Naive thymus-derived CD8-positive, alpha-beta T cell (primary cell): ENCODE results near the gene C16orf96. TPM values are rescaled to one million over a fixed set of nuclear protein-coding genes. Genes with fewer than 3 reads are reported as not detected.
A peak's percentile ranks its signal among the peaks of the same experiment; 100 is the strongest.

Experiments used
- ATAC-seq, 2 donors: fragments of 150-1000 bp; cut with Tn5 transposase in 1 of 2; sonication (Bioruptor Pico), chemical (Tn5 transposase) in 1 of 2; 1 replicate in 1 of 2; 2 replicates in 1 of 2; pipeline ENCODE4 v1.10.0; 2021; ENCODE audit warnings: mild to moderate bottlenecking in 2 of 2, moderate library complexity in 2 of 2
- POLR2A ChIA-PET: fragments of 350-600 bp; sonication (Branson Sonifier 250); formaldehyde crosslinking; loops from one replicate; lab custom pipeline; 2021; ENCODE audit warnings: antibody characterized with exemption; lab: Charles Lee
- DNase-seq, 10 donors: peaks; one replicate each; pipeline versions ENCODE4 v3.0.0 to v3.0.0-alpha.2; 2020 to 2022
- H3K27ac Mint-ChIP-seq, 10 donors: one replicate each; pipeline ENCODE4 v1.8.0; 2020 to 2022; ENCODE audit warnings: mild to moderate bottlenecking in 10 of 10, mixed read lengths in 10 of 10, moderate library complexity in 4 of 10, inconsistent platforms in 1 of 10
- H3K27me3 Mint-ChIP-seq, 5 donors: one replicate each; pipeline ENCODE4 v1.8.0; 2021 to 2022; ENCODE audit warnings: mixed read lengths in 5 of 5
- H3K36me3 Mint-ChIP-seq, 3 donors: one replicate each; pipeline ENCODE4 v1.8.0; 2020 to 2022; ENCODE audit warnings: mixed read lengths in 3 of 3, mild to moderate bottlenecking in 2 of 3, inconsistent platforms in 1 of 3
- H3K4me1 Mint-ChIP-seq, 4 donors: one replicate each; pipeline ENCODE4 v1.8.0; 2021 to 2022; ENCODE audit warnings: mixed read lengths in 4 of 4
- H3K4me3 Mint-ChIP-seq, 10 donors: one replicate each; pipeline ENCODE4 v1.8.0; 2020 to 2022; ENCODE audit warnings: mild to moderate bottlenecking in 10 of 10, mixed read lengths in 10 of 10, moderate library complexity in 6 of 10, inconsistent platforms in 1 of 10
- H3K9me3 Mint-ChIP-seq, 9 donors: one replicate each; pipeline ENCODE4 v1.8.0; 2020 to 2022; ENCODE audit warnings: mixed read lengths in 9 of 9, mild to moderate bottlenecking in 3 of 9, inconsistent platforms in 1 of 9, moderate library complexity in 1 of 9
- polyA plus RNA-seq, 3 donors: library from polyadenylated mRNA; unstranded; fragments of 300-500 nt; fragmentation: Illumina TruSeq; gene quantifications; one replicate each; pipeline ENCODE4 v1.2.3, GENCODE V29; 2021
- total RNA-seq, 8 experiments: library from RNA in 2 of 8; stranded (reverse) in 2 of 8; gene quantifications; one replicate each; pipeline ENCODE4 v1.2.3 and lab custom pipeline; 2021 to 2026

The C16orf96 gene
- total and polyA plus RNA-seq, 5 experiments from 2014 or later: 0.07 to 0.52 (median 0.23) TPM; not detected in 1

DNA sequence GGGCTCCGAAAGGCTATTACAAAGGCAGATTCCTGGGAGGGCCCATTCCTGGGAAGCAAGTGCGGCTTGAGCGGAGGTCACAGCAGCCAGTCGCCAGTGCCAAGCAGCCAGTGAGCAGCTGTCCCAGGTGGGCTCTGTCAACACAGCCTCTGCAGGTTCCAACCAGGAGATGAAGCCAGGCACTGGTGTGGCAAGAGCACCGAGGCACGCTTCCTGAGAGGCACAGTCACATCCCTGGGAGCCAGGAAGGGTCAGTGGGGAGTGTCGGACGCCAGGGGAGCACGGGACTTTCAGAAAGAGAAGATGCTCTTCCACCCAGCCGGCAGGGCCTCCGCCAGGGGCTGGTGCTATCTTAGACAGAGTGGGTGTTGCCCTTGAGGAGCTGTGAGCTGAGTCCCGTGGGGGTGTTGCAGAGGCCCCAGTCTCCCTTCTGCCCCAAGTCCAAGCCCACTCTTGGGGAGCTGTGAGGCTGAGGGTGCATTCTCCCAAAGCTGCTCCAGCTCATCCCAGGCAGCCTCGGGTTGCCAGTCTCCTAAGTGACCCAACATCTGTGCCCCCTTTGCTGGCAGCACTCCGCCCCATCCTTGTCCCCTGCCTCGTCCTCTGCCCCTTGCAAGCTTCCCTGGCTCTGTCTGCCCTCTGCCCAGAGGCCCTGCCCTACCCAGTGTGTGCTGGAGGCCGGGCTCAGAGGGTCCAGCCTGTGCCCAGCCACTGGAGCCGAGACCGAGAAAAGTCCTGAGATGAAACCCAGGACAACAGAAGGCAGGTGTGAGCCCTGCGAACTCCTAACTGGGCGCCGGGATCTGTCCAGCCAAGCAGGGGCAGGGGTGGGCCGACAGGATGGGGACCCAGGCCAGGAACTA is 51.9 kb downstream of the C16orf96 start:
- Mint-ChIP-seq H3K36me3 (peaks cover 0 to 14% (median 0%) of the 10 kb centered on the region in 3 donors), H3K9me3 (no peaks in the 10 kb centered on the region), H3K27me3 (no peaks in the 10 kb centered on the region), H3K4me1 (peaks cover 5 to 13% (median 7%) of the 10 kb centered on the region in 4 donors), H3K4me3 (no peak overlapping the region), H3K27ac (no peak overlapping the region)
- DNase-seq: no peak
- no peak for ATAC-seq
- POLR2A ChIA-PET: interaction anchor here (1.0 kb wide), 1 partner anchor 98 kb away, joined by 3 read pairs; no protein-coding TSS in a partner anchor

DNA sequence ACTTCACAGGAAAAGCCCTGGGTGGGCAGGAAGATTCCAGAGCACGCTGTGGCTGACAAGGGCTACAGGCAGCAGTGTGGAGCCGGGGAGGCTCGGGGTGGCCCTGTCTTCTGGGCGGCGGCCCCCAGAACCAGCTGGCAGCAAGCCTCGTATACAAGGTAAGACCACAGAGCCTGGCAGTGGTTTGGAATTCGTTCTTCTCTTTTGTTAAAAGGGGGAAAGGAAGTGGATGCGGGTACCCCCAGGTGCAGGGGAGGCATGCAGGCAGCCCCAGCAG is 52.5 kb downstream of the C16orf96 start:
- ATAC-seq (no peak), DNase-seq (no peak)
- peaks cover 0 to 14% (median 0%) of the 10 kb centered on the region in 3 donors for H3K36me3 Mint-ChIP-seq
- POLR2A ChIA-PET: no interaction called here
- H3K27ac Mint-ChIP-seq: peak overlapping the region in 1 of 10 donors; percentile 87
- H3K27me3 Mint-ChIP-seq: no peaks in the 10 kb centered on the region
- no peak overlapping the region for H3K4me3 Mint-ChIP-seq
- H3K9me3 Mint-ChIP-seq: no peaks in the 10 kb centered on the region
- peaks cover 6 to 18% (median 13%) of the 10 kb centered on the region in 4 donors for H3K4me1 Mint-ChIP-seq

DNA sequence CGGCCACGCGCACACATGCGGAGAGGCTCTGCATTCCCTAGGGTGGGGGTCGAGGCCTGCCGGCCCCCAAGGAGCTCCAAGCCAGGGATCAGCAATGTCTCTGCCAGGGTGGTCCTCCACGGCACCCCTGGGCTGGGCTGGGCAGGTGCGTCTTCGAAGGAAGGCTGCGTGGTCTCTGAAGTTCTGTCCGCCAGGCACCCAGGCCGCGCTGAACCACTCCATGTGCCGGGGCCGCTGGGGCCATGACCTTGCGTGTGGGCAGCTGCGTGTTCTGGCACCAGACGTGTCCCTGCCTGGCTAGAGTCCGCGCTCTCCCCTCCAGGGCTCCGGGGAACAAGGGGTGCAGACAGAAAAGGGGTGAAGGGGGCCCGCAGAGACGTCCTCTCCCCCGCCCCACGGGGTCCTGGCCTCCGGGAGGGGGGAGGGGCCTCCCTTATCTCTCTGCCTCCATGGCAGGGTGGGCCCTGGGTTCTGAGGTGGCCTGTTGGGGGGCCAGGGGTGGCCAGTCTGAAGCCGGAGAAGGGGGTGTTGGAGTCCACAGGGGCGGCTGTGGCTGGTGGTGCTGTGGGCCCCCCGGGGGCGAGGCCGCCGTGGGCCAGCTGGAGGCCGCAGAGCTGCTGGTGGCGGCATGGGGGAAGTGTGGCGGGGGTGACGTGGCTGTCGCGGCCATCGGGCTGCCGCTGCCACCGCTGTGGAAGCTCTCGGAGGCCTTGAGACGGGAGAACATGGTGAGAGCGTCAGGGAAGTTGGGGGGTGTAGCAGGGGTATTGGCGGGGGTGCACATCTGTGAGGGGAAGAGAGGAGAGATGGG is 53.3 kb downstream of the C16orf96 start:
- Mint-ChIP-seq H3K36me3 (peaks cover 0 to 14% (median 0%) of the 10 kb centered on the region in 3 donors), H3K4me3 (peak overlapping the region in 1 of 10 donors; percentile 29), H3K9me3 (no peaks in the 10 kb centered on the region), H3K27me3 (no peaks in the 10 kb centered on the region), H3K27ac (no peak overlapping the region), H3K4me1 (peaks cover 6 to 21% (median 15%) of the 10 kb centered on the region in 4 donors)
- ATAC-seq (no peak), DNase-seq (no peak)
- POLR2A ChIA-PET: interaction anchor here (0.7 kb wide), 1 partner anchor 18 kb away, joined by 4 read pairs; no protein-coding TSS in a partner anchor

DNA sequence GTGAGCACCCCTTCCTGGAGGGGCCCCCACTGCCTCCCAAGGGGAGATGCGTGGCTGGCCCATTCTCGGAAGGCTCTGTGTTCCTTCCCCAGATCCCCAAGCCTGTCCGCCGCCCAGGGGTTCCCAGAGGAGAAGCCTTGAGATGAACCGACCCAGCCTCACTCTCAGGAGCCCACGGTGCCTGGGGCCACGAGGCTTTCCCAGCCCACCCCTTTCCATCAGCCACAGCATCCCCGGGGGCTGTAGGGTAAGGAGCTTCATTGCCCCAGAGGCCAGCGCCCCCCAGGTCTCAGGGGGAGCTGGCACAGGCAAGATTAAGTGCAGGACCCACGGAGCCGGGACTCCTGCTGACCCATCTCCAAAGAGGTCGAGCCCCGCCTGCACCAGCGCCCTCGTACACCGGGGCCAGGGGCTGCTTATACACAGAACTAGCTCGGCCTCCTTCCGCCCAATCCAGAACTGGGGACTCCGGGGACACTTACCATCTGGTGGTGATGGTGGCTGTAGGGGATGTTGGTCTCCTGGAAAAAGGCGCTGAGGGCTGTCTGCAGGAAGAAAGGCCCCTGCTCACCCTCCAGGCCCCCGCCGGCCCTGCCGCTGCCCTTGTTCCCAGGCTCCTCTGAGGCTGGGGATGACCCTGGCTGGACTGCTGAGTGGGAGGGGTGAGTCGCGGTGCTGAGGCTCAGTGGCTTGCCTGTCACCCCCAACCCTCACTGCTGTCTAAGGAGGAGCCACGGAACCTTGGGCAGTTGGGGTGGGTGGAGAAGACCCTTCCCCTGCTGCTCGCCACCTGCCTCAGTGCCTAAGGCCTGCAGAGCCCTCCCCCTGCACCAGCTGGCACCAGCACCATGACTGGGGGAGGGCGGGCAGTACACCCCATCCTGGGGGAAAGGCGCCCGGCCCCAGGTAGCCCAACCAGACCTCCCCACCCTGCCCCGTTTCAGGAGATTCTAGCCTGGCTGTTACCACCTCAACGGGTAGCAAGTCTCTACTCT is 54.2 kb downstream of the C16orf96 start:
- Mint-ChIP-seq H3K4me1 (peaks cover 7 to 24% (median 19%) of the 10 kb centered on the region in 4 donors), H3K27me3 (no peaks in the 10 kb centered on the region), H3K36me3 (peaks cover 0 to 14% (median 0%) of the 10 kb centered on the region in 3 donors), H3K9me3 (no peaks in the 10 kb centered on the region), H3K27ac (peak overlapping the region in 2 of 10 donors; percentile 16 to 22), H3K4me3 (no peak overlapping the region)
- POLR2A ChIA-PET: no interaction called here
- DNase-seq: no peak
- ATAC-seq: no peak

DNA sequence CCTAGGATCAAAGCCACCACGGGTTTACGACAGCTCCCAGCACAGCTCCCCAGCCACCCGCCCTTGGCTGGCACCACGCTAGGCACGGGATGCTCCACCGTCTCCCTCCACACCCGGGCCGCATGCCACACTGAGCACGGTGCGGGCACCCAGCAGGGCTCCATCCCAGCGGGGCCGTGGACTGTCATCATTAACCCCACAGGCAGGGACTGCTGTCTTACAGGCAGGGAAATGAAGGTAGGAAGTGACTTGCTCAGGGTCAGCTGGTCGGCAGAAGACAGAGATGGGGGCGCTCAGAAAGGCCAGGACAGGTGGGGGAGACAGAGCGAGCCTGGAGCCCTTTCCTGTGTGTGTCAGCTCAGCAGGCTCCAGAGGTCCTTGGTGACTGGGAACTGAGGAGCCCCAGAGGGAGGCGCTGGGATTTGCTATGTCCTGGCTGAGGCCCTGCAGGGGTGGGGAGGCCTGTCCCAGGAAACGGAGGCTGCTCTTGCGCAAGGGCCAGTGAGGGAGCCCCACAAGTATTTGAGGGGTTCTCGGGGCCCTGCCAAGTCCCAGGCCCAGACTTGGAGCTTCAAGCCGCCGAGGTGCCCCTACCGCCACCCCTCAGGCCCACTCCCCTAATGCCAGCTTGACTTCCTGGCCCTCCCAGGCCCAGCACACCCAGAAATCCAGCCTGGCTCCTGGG is 55.3 kb downstream of the C16orf96 start:
- POLR2A ChIA-PET: interaction anchor here (0.6 to 0.7 kb wide), 2 partner anchors 27 to 44 kb away, joined by 4 to 5 read pairs; no protein-coding TSS in a partner anchor
- Mint-ChIP-seq H3K4me3 (peak overlapping the region in 3 of 10 donors; percentile 10 to 45 (median 18)), H3K9me3 (no peaks in the 10 kb centered on the region), H3K36me3 (peaks cover 0 to 14% (median 0%) of the 10 kb centered on the region in 3 donors), H3K27ac (peak overlapping the region in 4 of 10 donors; percentile 10 to 49 (median 42)), H3K27me3 (no peaks in the 10 kb centered on the region), H3K4me1 (peaks cover 11 to 36% (median 27%) of the 10 kb centered on the region in 4 donors)
- DNase-seq (no peak), ATAC-seq (no peak)

DNA sequence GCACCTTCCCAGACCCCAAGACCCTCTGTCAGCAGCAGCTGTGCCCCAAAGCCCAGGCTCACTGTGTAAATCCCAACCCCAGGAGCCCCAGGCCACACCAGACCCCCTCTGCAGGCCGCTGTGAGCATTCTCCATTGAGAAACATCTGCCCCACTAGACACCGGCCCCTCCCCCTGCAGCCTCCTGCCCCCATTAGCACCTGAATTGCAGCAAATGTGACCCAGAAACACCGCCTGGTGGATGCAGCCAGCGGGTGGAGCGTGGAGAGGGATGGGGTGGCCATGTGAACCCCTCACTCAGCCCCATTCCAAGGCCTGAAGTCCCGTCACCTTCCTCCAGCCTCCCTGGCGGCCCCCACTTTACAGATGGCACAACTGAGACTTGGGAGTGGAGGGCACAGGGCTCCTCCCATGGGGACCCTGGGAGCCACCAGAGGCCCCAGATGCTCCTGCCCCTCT is 56.4 kb downstream of the C16orf96 start:
- H3K9me3 Mint-ChIP-seq: no peaks in the 10 kb centered on the region
- ATAC-seq (no peak), DNase-seq (no peak)
- no peaks in the 10 kb centered on the region for H3K27me3 Mint-ChIP-seq
- peak overlapping the region in 6 of 10 donors; percentile 39 to 92 (median 68) for H3K4me3 Mint-ChIP-seq
- POLR2A ChIA-PET: no interaction called here
- H3K36me3 Mint-ChIP-seq: peaks cover 0 to 8% (median 0%) of the 10 kb centered on the region in 3 donors
- peak overlapping the region in 2 of 10 donors; percentile 8 to 73 for H3K27ac Mint-ChIP-seq
- peaks cover 11 to 42% (median 34%) of the 10 kb centered on the region in 4 donors for H3K4me1 Mint-ChIP-seq

DNA sequence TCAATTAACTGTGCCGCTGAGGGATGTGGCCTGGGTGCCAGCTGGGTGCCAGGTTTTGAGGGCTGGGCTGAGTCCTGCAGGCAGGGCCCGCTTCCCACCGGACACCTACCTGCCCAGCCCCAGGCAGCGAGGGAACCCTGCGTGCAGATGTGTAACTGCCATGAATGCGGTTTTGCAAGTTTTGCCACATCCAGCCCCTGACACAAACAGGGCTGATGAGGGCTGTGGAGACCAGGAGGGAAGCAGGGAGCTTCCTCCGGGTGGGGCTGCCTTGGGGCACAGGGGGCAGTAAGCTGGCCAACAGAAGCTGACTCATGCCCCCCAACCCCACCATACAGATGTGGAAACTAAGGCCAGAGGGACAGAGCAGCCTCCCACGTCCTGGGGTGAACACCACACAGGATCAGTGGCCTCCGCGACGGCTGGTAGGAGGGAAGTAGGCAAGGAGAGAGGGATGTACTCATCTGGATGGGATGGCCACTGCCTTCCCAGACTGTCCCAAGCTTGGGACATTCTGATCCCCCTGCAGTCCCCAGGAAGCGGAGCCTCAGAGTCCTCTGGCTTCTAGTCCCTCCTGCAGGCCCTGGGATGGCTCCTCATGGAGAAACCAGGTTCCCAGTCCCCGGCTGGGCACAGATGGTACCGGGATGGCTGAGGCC is 57.0 kb downstream of the C16orf96 start:
- H3K36me3 Mint-ChIP-seq: peaks cover 0 to 6% (median 0%) of the 10 kb centered on the region in 3 donors

DNA sequence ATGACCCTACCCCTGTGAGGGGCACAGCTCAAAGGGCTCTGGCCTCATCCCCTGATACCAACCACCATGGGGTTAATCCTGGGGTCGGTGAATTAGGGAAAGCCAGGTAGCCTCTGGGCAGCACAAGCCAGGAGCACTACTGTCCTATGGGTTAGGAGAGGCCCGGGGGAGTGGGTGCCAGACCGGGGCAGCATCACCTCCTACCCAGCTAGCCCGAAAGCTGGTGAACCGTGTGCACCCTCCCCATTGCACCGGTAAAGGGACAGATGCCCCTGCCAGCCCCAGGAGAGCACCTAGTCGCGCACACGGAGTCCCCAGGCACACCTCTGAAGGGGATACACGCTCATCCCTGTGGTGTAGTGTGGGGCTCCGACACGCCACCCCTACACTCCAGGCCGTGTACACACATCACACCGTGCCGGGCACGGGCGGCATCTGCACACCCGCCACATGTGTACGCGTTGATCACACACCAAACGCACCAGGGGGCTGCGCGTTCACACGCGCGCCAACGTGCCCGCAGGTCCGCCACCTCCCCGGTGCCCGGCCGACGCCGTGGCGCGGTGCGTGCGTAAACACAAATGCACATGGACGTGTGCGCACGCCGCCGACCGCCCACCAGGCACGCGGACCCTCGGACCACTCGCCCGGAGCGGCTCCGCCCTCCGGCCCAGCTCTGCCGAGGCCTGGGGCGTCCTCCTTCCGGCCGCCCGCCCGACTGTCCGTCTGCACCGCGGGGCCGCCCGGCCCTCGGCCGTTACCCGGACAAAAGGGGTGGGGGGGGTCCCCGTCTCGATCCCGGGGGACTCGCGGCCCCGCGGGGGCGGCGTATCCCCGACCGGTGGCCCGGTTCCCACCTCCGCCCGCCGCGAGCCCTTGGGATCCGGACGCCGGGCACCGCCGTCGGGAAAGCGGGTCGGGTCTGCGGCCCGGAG is 57.8 kb downstream of the C16orf96 start:
- ATAC-seq (peak in 1 of 2 donors; percentile 4), DNase-seq (peak in 5 of 10 donors; percentile 19 to 35 (median 29))
- Mint-ChIP-seq H3K36me3 (no peaks in the 10 kb centered on the region), H3K4me1 (peaks cover 11 to 48% (median 41%) of the 10 kb centered on the region in 4 donors), H3K9me3 (no peaks in the 10 kb centered on the region), H3K27ac (peak overlapping the region in 7 of 10 donors; percentile 69 to 88 (median 81)), H3K4me3 (peak overlapping the region; percentile 66 to 95 (median 85)), H3K27me3 (no peaks in the 10 kb centered on the region)
- POLR2A ChIA-PET: interaction anchor here (0.7 to 3.1 kb wide), 6 partner anchors 10 to 195 kb away, joined by 3 to 14 read pairs (median 4); partner anchors contain the start of gene MGRN1

More for the DNA sequence above, 57.0 kb downstream of the C16orf96 start:
- ATAC-seq: no peak
- DNase-seq: no peak
- POLR2A ChIA-PET: no interaction called here
- Mint-ChIP-seq H3K27me3 (no peaks in the 10 kb centered on the region), H3K4me3 (peak overlapping the region; percentile 66 to 92 (median 82)), H3K4me1 (peaks cover 11 to 47% (median 38%) of the 10 kb centered on the region in 4 donors), H3K27ac (peak overlapping the region in 6 of 10 donors; percentile 13 to 89 (median 42)), H3K9me3 (no peaks in the 10 kb centered on the region)

DNA sequence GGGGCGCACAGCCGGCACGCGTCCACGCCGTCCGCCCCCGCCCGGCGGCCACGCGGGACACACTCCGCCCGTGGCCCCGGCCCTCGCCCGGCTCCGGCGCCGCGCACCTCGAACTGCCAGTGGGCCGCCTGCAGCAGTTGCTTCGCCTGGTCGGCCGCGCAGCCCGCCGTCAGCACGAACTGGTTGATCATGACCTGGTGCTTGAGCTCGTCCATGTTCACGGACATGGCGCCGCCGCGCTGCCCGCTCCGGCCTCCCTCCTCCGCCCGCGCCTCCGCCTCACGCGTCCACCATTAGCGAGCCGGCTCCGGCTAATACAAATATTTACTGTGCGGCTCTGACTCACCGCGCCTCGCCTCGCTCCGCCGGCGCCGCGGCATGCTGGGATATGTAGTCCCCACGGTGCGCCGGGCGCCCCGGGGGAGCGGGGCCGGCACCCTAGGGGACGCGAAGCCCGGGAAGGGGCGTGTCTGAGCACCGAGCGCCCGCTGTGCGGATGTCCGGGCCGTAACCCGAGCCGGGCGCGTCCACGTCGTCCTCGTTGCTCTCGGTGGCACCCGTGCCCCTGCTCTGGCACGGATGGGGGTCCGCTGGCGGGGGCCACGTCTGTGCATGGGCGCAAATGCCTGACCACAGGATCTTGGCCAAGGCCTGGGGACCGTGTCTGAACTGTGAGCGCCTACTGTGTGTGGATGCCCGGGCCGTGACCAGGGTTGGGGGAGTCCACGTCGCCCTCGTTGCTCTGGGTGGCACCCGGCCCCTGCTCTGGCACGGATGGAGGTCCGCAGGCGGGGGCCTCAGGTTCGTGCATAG is 58.6 kb downstream of the C16orf96 start, which contains the start of gene UBALD1:
Gene UBALD1, minus strand, starts transcription at position 318 of the 813 bp plus-strand sequence. Its CDS starts 91 bp downstream, at position 227.
- Mint-ChIP-seq H3K4me1 (peaks cover 11 to 50% (median 41%) of the 10 kb centered on the region in 4 donors), H3K4me3 (peak within 1 kb of the TSS; percentile 92 to 99 (median 95)), H3K36me3 (no peaks in the 10 kb centered on the region), H3K27me3 (no peaks in the 10 kb centered on the region), H3K9me3 (no peaks in the 10 kb centered on the region), H3K27ac (peak within 1 kb of the TSS; percentile 95 to 100 (median 99))
- POLR2A ChIA-PET: interaction anchor here (0.5 to 3.1 kb wide), 9 partner anchors 9 to 495 kb away, joined by 3 to 33 read pairs (median 3); partner anchors contain the start of gene MGRN1
- DNase-seq (peak; percentile 51 to 82 (median 62)), ATAC-seq (peak; percentile 19 to 54)
